HCT116 (cell line): ENCODE data around the gene FBXL13. TPM values are rescaled to one million over a fixed set of nuclear protein-coding genes. Genes with fewer than 3 reads are reported as not detected.

Experiments
- ATAC-seq: fragments of 200-7000 bp; cut with Tn5 transposase; 2 replicates; pipeline ENCODE4 v1.9.1; 2020; ENCODE audit warnings: mild to moderate bottlenecking, moderate library complexity
- BruUV-seq: library from RNA; stranded (reverse); fragments of 400-500 nt; replicated peaks from 2 replicates; lab custom pipeline; 2021; lab: Mats Ljungman, UMichigan
- CTCF ChIA-PET: fragments of 300-600 bp; sonication (Branson Sonifier 250); formaldehyde crosslinking; loops from one replicate; lab custom pipeline; 2021; ENCODE audit warnings: antibody characterized with exemption; lab: Charles Lee
- POLR2A ChIA-PET: fragments of 300-600, 350-600 bp; sonication (Branson Sonifier 250); formaldehyde crosslinking; loops from one replicate; lab custom pipeline; 2021; ENCODE audit warnings: antibody characterized with exemption; lab: Charles Lee
- RAD21 ChIA-PET, 2 experiments: fragments of 300-600 bp; sonication (Branson Sonifier 250); formaldehyde crosslinking; loops; one replicate each; lab custom pipeline; 2023; ENCODE audit warnings: low total read pairs in 2 of 2; ENCODE audit not compliant: uncharacterized antibody in 2 of 2, unreplicated experiment in 2 of 2, low non-redundant PET in 1 of 2; lab: Charles Lee
- DNase-seq: peaks from one replicate; pipeline ENCODE4 v3.0.0-alpha.2; 2010; ENCODE audit warnings: low read depth, low spot score
- H2AFZ ChIP-seq: fragments of 200-600 bp; shearing (Covaris generic), sonication (generic); 2 replicates; pipeline ENCODE4 v1.6.1; 2017; ENCODE audit warnings: low read depth, mixed run types, mixed read lengths, antibody characterized with exemption, low read length; ENCODE audit not compliant: poor library complexity, severe bottlenecking
- H3K27ac ChIP-seq: 2 replicates; pipeline ENCODE4 v1.5.1; 2012; ENCODE audit warnings: low read depth, low read length
- H3K27me3 ChIP-seq: fragments of 200-600 bp; sonication (generic); 2 replicates; pipeline ENCODE4 v1.6.1; 2016; ENCODE audit warnings: mixed run types, low read length, mixed read lengths; ENCODE audit not compliant: insufficient read depth
- H3K36me3 ChIP-seq, 2 experiments: fragments of 200-500 bp in 1 of 2; fragments of 200-600 bp in 1 of 2; sonication (Bioruptor generic) in 1 of 2; sonication (generic) in 1 of 2; 2 replicates each; pipeline versions ENCODE4 v1.5.1 to v1.6.1; 2014 to 2016; ENCODE audit warnings: low read length in 2 of 2, inconsistent platforms in 1 of 2, mixed read lengths in 1 of 2, mixed run types in 1 of 2; ENCODE audit not compliant: insufficient read depth in 2 of 2, control insufficient read depth in 1 of 2
- H3K4me1 ChIP-seq, 2 experiments: fragments of 200-600 bp in 1 of 2; sonication (generic) in 1 of 2; 2 replicates each; pipeline versions ENCODE4 v1.5.1 to v1.6.1; 2012 to 2017; ENCODE audit warnings: low read length in 2 of 2, inconsistent platforms in 1 of 2, mild to moderate bottlenecking in 1 of 2, mixed read lengths in 1 of 2, mixed run types in 1 of 2, moderate library complexity in 1 of 2; ENCODE audit not compliant: insufficient read depth in 2 of 2, control insufficient read depth in 1 of 2
- H3K4me2 ChIP-seq: fragments of 200-600 bp; sonication (generic); 2 replicates; pipeline ENCODE4 v1.6.1; 2017; ENCODE audit warnings: mixed run types, low read length, mixed read lengths
- H3K4me3 ChIP-seq, 2 experiments: fragments of 200-600 bp in 1 of 2; sonication (generic) in 1 of 2; replicated peaks in 1 of 2; 2 replicates each; pipeline ENCODE4 v1.5.1; 2011 to 2016; ENCODE audit warnings: low read length in 2 of 2, control low read depth in 1 of 2, low read depth in 1 of 2, mild to moderate bottlenecking in 1 of 2, mixed read lengths in 1 of 2, mixed run types in 1 of 2
- H3K79me2 ChIP-seq: fragments of 200-600 bp; sonication (generic); 2 replicates; pipeline ENCODE4 v1.6.1; 2017; ENCODE audit warnings: mild to moderate bottlenecking, mixed run types, low read length, moderate library complexity, mixed read lengths; ENCODE audit not compliant: insufficient read depth
- H3K9ac ChIP-seq: fragments of 200-600 bp; sonication (generic); 2 replicates; pipeline ENCODE4 v1.6.1; 2016; ENCODE audit warnings: low read length, mixed read lengths
- H3K9me2 ChIP-seq: fragments of 200-600 bp; sonication (generic), shearing (Covaris generic); 2 replicates; pipeline ENCODE4 v1.6.1; 2017; ENCODE audit warnings: mixed run types, mild to moderate bottlenecking, moderate library complexity; ENCODE audit not compliant: insufficient read depth
- H3K9me3 ChIP-seq, 2 experiments: fragments of 200-500 bp in 1 of 2; fragments of 200-600 bp in 1 of 2; sonication (Bioruptor generic) in 1 of 2; sonication (generic) in 1 of 2; 2 replicates each; pipeline ENCODE4 v1.6.1; 2014 to 2017; ENCODE audit warnings: low read length in 2 of 2, mixed read lengths in 2 of 2, inconsistent platforms in 1 of 2, low read depth in 1 of 2, mild to moderate bottlenecking in 1 of 2, mixed run types in 1 of 2, moderate library complexity in 1 of 2; ENCODE audit not compliant: control insufficient read depth in 1 of 2, insufficient read depth in 1 of 2
- H4K20me1 ChIP-seq: fragments of 200-600 bp; sonication (generic), shearing (Covaris generic); 2 replicates; pipeline ENCODE4 v1.6.1; 2017; ENCODE audit warnings: mixed run types, mild to moderate bottlenecking, moderate library complexity; ENCODE audit not compliant: insufficient read depth
- ATF3 ChIP-seq: IDR thresholded peaks from 2 replicates; pipeline ENCODE4 v1.6.1; 2012
- CEBPB ChIP-seq: IDR thresholded peaks from 2 replicates; pipeline ENCODE4 v1.6.1; 2012; ENCODE audit warnings: low read depth
- POLR2AphosphoS5 ChIP-seq: IDR thresholded peaks from 2 replicates; pipeline ENCODE4 v1.6.1; 2011; ENCODE audit warnings: mild to moderate bottlenecking, low read depth, low read length, moderate library complexity
- SIN3A ChIP-seq: IDR thresholded peaks from 2 replicates; pipeline ENCODE4 v1.6.1; 2012; ENCODE audit warnings: low read depth
- SP1 ChIP-seq: IDR thresholded peaks from 2 replicates; pipeline ENCODE4 v1.6.1; 2012; ENCODE audit warnings: low read depth
- TCF7L2 ChIP-seq: IDR thresholded peaks from 2 replicates; pipeline ENCODE4 v1.7.0; 2011; ENCODE audit warnings: borderline replicate concordance, inconsistent platforms; ENCODE audit not compliant: insufficient read depth, insufficient read length; ENCODE audit errors: extremely low read depth
- YY1 ChIP-seq: IDR thresholded peaks from 2 replicates; pipeline ENCODE4 v1.6.1; 2011; ENCODE audit warnings: low read length, low read depth, moderate library complexity, mild to moderate bottlenecking; ENCODE audit not compliant: insufficient replicate concordance; ENCODE audit errors: extremely low read depth
- ZNF274 ChIP-seq: fragments of 200-500 bp; sonication (Bioruptor generic); IDR thresholded peaks from 2 replicates; pipeline ENCODE4 v1.6.1; 2014; ENCODE audit warnings: mild to moderate bottlenecking, low read depth, low read length, inconsistent platforms
- intact Hi-C: fragments of 100-400 bp; cut with micrococcal nuclease; formaldehyde crosslinking; loops from 2 replicates; pipeline ENCODE4 v1.10.0; 2022
- total RNA-seq: library from RNA; stranded (reverse); gene quantifications from one replicate; pipeline ENCODE4 v1.2.1, GENCODE V29; 2021; ENCODE audit not compliant: unreplicated experiment

Gene FBXL13
- total RNA-seq, 1 experiment from 2014 or later: 1.0 TPM

GRCh38 chr7:102890292-102890970 is 184.2 kb downstream of the FBXL13 start:
- Histone ChIP-seq H3K9me3 (no peaks in the 10 kb centered on the region), H3K27ac (no peak overlapping the region), H4K20me1 (no peaks in the 10 kb centered on the region), H3K4me3 (no peak overlapping the region), H3K4me2 (no peak overlapping the region), H3K27me3 (no peaks in the 10 kb centered on the region), H2AFZ (no peak overlapping the region)
- BruUV-seq: no TSS peak
- intact Hi-C loops: no loop called here
- no peak for ATAC-seq
- ChIA-PET CTCF (no interaction called here), RAD21 (no interaction called here), POLR2A (interaction anchor here (1.2 kb wide), 1 partner anchor 16 kb away, joined by 3 read pairs; no protein-coding TSS in a partner anchor)
- DNase-seq: no peak
- TF ChIP-seq ATF3 (no peak), POLR2AphosphoS5 (no peak), SP1 (no peak), TCF7L2 (no peak), ZNF274 (no peak)
- TF ChIP-seq, all 23 proteins: peak for 0
- Histone ChIP-seq H3K36me3 (no peaks in the 10 kb centered on the region), H3K4me1 (peaks cover 0 to 11% of the 10 kb centered on the region in 2 experiments; a peak in 3 of 4 replicates), H3K79me2 (no peaks in the 10 kb centered on the region), H3K9me2 (no peaks in the 10 kb centered on the region), H3K9ac (no peak overlapping the region)

- RAD21 ChIA-PET: no interaction called here
- no peak for ATAC-seq
- no peaks in the 10 kb centered on the region for H3K9me2 ChIP-seq
- TF ChIP-seq CEBPB (no peak), YY1 (no peak), SIN3A (no peak)
- TF ChIP-seq, all 23 proteins: peak for 0
- H3K4me2 ChIP-seq: no peak overlapping the region
- BruUV-seq: no TSS peak
- H3K36me3 ChIP-seq: no peaks in the 10 kb centered on the region
- H3K79me2 ChIP-seq: no peaks in the 10 kb centered on the region
- DNase-seq: no peak
- H3K4me1 ChIP-seq: peaks cover 0 to 11% of the 10 kb centered on the region in 2 experiments; a peak in 3 of 4 replicates
- CTCF ChIA-PET: no interaction called here
- H3K27me3 ChIP-seq: no peaks in the 10 kb centered on the region
- no peak overlapping the region for H3K9ac ChIP-seq
- H3K4me3 ChIP-seq: no peak overlapping the region
- H2AFZ ChIP-seq: no peak overlapping the region
- H3K27ac ChIP-seq: no peak overlapping the region
- POLR2A ChIA-PET: interaction anchor here (1.2 kb wide), 1 partner anchor 15 kb away, joined by 3 read pairs; no protein-coding TSS in a partner anchor
- no peaks in the 10 kb centered on the region for H4K20me1 ChIP-seq
- no peaks in the 10 kb centered on the region for H3K9me3 ChIP-seq
- intact Hi-C loops: no loop called here
Measured at GRCh38 chr7:102889851-102890250, 184.7 kb downstream of the FBXL13 start.
